HG03460 (cell line): ENCODE measurements around the gene HDAC8.

ENCODE experiments used
- ATAC-seq: cut with Tn5 transposase; IDR thresholded peaks from one replicate; pipeline ENCODE4 v1.9.1; 2021; ENCODE audit not compliant: unreplicated experiment

The HDAC8 gene

DNA sequence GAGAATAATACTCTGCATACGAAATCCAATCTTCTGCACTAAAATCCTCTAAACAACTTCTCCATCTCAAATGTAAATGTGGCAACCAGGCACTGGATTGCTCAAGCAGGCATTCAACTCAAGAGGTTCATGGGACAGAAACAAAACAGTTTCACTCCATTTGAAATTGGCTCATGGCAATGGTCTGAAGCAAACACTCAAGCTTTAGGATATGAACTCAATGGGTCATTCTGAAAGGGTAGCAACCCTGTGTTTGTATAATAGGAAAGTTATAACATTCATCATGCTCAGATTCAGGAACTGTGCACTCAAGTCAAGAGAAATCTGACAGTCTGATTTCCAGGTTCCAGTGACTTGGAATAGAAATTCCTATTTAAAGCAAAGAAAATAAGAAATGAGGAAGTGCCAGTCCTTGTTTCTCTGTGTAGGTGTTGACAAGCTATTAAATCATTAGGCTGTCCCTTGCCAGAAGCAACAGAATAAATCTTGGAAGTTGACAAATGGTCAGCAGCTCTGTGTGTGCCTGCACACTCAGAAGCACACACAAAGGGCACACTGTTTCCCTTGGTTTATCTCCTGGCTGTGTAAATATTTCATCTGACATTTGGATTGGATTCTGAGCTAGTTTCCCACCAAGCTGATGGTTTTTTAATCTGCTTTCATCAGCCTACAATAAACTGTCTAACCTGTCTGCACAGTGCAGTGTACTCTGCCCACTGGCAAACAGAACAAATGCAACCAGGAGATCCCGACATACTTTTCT lies 191.0 kb downstream of the HDAC8 start:
- no peak for ATAC-seq

DNA sequence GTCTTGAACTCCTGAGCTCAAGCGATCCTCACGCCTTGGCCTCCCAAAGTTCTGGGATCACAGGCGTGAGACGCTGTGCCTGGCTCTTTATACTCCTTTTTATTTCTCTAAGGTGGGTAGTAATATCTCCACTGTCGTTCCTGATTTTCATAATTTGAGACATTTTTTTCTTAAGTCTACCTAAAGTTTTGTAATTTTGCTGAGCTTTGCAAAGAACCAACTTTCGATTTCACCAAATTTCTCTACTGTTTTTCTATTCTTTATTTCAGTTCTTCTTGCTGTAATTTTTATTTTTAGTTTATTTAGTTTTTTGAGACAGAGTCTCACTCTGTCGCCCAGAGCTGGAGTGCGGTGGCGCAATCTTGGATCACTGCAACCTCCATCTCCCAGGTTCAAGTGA lies 196.5 kb downstream of the HDAC8 start:
- ATAC-seq, result no peak

DNA sequence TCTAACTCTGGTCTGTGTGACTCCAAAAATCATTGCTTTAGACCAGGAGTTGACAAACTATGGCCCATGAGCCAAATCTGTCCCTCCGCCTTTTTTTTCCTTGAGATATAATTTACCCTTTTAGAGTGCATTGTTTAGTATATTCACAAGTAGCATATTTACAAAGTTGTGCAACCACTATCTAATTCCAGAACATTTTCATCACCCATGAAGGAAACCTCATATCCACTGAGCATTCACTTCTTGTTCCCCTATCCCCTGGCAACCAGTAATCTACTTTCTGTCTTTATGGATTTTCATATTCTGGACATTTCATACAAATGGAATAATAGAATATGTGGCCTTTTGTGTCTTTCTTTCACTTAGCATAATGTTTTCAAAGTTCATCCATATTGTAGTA lies 199.5 kb downstream of the HDAC8 start:
- no peak for ATAC-seq

DNA sequence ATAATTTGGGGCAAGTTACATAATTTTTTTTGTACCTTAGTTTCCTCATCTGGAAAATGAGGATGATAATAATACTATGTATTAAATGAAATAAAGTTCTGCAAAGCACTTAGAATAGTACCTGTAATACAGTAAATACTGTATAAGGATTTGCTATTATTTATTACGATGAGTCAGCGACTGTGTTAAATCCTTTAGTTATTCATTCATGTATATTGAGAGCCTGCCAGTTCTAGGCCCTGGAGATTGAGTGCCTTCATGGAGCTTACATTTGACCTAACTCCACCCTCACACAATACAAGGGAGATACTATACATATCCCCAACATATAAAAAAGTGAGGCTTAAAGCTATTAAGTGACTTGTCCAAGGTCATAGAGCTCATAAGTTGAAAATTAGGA lies 199.9 kb downstream of the HDAC8 start:
- no peak for ATAC-seq

DNA sequence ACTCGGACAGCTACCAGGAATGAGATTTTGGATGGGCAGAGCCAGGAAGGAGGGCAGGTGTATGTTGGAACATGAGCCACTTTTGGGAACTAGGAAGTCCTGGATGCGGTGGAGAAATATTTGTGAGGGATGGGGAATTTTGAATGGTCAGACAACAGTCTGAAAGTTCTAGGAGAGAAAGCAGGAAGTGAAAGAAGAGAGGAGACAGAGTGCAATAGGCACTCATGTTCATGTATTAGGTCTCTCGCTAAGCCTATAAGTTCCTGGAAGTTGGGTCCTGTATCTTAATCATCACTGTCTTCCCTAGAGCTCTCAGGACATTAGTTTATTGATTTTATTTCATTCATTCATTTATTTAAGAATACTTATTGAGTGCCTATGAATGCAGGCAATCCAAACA lies 201.2 kb downstream of the HDAC8 start:
- ATAC-seq, result no peak

DNA sequence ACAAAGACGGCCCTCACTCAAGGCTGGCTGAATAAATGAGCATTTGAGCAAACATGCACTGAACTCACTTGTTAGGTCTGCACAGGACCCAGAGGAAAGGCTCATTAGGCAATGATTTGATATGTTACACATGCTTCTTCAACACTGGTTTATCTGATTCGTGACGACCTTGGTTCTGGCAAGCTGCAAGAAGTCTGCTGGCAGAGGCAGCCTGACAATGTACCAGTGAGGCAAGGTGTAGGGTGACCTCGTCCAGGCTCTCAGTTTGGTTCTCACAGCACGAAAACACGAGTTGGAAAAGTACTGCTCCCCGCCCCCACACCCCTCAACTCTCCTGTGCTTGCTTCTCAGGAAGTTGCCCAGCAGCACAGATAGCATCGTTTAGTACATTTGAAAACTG lies 203.8 kb downstream of the HDAC8 start:
- ATAC-seq, result no peak

DNA sequence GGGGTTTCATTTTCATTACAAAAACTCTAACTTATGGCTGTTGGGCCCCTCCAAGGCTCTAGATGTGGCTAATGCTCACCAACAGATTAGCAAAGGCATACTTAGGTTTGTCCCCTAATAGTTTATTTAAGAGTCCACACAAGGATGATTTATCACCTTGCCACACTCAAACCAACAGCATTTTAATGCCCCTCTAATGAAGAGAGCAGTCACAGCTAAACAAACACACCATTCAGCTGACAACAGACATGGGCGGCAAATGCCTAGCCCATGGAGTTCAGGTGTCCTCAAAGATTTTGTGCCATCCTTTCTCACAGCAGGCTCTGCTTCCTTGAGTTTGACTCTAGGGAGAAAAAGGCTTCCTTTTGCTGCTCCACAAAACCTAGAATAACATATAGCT lies 205.1 kb downstream of the HDAC8 start:
- no peak for ATAC-seq

DNA sequence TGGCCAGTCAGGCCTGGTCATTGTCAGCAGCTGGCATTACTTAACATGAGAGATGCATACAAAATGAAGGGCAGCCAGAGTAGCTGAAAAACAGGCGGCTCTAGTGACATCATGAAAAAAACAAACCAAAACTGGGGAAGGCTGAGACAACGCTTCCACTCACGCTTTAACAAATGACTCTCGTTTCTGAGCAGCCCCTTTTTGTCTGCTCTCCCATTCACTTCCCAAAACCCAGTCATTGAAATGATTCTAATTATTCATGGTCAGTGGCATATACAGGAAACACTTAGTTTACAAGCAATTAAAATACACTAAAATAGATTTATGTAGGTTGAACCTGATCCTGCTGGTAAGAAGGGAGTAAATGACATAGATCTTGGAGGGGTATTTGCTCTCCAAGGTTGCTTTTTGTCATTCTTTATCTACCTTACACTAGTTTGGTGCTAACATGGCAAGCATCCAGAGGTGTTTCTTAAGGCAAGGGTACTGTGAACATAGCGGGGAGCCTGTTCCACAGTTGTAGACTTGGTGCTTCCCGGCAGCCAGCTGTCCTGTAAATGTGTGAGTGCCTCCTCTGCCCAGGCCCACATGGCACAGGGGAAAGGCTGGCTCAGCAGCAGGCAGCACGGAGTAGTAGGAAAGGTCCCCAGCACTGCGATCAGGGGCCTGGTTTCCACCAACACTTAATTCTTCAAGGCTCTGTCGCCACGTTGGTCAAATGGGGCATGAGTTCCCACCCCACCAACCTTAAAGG lies 205.8 kb downstream of the HDAC8 start:
- ATAC-seq, result no peak

DNA sequence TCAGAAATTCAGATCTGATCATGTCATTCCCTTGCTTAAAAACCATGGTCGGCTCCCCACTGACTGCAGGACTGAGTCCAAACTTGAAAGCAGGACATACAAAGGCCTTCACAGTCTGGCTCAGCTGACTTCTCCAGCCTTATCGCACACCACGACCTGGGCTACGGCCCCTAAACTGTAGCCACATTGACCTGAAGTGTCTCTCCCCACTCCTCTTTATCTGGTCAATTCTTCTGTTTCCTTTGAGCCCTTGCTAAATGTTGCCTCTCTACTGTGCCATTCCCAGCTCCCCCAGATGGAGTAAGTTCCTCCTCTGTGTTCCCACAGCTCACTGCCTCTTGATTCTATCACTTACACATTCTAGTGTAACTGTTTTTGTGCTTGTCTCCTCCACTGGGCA lies 206.5 kb downstream of the HDAC8 start:
- ATAC-seq, result no peak

DNA sequence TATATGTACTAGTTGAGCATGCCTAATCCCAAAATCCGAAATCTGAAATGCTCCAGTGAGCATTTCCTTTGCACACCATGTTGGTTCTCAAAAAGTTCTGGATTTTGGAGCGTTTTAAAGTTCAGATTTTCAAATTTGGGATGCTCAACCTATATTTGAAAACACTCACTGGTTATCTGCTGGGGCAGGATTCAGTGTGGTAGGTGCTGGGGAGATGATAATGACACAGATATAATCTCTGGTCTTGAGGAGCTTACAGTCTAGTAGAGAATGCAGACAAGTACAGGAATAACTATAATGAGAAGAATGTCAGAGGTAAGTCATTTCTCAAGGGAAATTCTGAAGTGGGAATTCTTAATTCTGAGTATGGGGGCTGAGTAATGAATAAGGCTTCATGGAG lies 207.5 kb downstream of the HDAC8 start:
- no peak for ATAC-seq

DNA sequence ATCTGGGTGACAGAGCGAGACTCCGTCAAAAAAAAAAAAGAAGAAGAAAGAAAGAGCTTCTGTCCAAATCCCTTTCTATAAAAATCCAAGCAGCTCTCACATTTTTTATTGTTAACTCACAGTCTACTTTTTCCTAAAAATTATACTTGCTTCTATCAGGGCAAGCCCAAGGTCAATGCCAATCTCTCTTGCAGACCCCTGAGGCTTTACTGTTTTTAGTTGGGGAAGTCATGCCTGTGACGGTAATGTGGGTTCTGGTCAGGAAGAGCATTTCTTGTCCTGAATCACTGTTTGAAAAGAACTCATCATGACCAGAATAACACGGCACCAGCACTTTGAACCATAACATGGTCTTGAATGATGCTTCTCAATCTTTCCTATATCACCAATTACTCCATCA lies 212.3 kb downstream of the HDAC8 start:
- ATAC-seq, result no peak

DNA sequence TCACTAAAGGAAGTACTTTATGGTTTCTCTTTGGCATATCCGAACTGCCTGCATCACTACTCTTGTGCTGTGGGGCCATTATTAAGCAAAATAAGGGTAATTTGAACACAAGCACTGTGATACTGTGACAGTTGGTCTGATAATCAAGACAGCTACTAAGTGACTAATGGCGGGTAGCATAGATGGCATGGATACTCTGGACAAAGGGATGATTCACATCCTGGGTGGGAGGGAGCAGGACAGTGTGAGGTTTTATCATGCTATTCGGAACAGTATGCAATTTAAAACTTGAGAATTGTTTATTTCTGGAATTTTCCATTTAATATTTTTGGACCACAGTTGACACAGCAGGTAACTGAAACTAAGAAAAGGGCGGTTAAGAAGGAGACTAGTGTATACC lies 214.3 kb downstream of the HDAC8 start:
- no peak for ATAC-seq

DNA sequence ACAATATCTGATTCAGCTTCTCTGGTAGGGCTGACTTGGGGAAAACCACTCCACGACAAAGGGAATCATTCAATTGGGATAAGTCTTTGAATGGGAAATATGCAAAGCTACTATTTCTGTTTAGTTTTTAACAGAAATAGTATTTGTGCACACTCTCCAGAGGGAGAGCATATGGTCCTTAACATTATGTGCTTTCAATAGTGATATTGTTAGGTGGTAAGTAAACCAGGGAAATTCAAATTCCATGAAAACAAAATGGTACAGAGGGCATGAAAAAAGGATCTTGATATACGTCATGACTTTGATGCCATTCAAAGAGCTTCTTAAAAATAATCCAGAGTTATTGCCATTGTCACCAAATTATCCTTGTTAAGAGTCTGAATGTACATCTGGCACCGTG lies 219.9 kb downstream of the HDAC8 start:
- ATAC-seq, result no peak

DNA sequence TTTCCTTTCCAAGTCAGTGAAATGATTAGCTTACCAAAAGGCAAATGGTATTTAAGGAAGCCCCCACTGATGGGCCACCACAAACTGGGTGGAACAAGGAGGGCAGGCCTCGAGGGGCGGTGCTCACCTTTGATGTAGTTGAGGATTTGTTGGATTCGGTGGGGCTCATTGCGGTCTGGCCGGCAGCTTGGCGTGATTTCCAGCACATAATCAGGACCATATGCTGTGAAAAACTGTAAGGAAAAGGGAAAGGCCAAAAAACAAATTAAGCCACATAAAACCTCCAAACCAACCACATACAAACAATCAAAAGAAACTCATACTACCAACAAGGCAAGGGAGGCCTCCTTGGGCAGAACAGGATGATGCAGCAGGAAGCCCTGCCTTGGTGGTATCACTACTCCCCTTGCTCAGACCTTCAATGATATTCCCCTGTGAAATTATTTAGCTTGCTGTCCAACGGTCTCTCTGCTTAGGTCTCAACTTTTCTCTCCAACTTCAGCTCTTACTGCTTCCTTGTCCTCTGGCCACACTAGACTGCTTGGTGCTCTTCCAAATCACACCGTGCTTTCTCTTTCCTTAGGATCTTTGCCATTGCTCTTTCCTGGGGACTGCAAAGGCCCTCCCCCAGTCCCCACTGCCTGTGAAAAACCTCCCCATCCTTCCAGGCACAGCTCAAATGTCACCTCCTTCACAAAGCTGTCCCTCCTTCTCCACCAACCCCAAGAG lies 220.9 kb downstream of the HDAC8 start:
- ATAC-seq, result no peak

DNA sequence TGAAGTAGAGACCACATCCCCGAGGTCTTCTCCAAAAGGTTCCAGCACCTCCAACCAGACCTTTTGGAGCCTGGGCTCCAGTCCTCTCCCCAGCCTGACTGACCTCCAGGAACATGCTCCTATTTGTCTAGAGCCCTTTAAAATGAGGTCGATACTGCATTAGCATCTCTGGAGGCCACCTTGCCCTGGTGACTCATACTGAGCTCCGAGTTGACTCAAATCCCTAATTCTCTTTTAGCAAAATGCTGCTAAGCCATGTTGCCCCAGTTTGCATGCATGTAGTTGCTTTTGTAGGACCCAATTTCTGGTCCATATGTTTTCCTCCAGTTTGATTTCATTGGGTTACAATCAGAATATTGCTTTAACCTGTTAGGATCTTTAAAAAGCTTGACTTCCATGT lies 223.5 kb downstream of the HDAC8 start:
- ATAC-seq, result no peak

DNA sequence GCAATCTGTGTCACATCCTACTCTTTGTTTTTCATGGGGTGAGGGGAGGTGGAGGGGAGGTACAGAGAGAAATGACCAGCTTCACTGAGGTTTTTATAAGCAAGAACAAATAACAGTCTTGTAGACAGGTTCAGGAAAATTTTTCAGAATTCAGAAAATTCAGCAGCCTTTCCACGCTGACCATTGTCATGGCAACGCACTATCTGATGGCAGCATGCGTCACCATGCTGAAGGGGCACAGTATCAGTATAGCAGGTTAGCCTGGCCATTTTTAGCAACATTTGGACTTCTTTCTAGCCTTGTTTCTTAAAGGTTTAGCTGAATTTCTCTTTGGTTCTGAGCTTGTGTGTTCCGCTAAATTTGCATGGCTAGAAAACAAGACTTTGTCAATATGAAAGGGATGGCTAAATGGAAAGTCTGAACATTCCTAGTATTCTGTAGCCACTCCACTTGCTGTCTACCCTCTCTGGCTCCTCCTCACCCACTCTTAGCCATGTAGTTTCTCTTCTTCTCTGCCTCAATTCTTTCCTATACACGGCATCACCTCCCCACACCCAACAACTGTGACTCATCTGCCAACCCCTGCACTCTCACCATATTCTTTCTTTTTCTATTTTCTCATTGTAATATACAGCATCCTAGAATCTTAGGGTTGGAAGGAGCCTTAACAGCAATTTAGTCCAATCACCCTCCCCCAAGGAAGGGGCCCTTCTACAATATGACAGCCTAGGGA lies 224.2 kb downstream of the HDAC8 start:
- no peak for ATAC-seq

DNA sequence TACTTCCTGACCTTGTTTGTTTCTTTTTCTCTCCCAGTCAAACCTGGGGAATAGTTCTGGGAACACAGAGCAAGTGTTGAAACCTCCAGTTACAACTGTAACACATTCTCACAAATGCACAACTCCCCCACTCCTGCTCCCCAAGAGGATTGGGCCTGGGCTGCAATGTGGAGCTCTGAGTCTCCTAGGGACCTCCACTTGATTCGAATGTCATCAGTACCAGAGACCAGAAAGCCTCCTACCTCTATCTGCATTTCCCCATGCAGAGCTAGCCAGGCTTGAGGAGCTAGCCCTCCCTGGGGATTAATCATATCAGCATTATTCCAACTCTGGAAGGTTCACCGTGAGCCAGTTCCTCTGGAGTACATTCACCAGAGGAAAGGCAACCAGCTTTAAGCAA lies 225.3 kb downstream of the HDAC8 start:
- ATAC-seq, result no peak

DNA sequence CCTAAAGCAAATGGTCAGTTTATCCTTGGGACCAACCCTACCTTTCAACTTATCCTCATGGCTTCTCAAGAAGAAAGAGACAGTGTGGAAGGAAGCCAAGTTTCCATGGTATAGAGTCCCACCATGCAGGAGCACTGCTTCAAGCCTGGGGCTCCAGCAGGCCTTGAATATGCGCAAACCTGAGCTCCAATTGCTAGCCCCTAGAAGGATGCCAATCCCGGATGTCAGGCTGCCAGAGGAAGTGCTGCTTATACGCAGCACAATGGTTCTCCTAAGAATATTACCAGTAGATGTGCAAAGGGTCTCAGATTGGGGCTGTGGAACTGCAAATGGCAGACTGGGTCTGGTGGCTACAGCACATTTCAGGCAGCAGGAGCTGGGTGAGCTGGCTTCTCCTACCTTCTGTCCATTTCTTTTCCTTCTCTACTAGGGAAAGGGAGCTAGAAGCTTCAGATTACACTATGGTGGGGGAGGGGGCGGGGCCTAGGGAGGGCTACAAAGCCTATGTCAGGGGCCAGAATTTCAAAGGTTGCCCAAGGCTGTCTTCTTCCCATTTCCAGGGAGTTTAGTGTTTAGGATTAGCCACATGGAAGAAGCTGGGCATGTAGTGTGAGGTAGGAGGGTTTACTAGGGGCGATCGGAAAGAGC lies 226.2 kb downstream of the HDAC8 start:
- ATAC-seq, result no peak

DNA sequence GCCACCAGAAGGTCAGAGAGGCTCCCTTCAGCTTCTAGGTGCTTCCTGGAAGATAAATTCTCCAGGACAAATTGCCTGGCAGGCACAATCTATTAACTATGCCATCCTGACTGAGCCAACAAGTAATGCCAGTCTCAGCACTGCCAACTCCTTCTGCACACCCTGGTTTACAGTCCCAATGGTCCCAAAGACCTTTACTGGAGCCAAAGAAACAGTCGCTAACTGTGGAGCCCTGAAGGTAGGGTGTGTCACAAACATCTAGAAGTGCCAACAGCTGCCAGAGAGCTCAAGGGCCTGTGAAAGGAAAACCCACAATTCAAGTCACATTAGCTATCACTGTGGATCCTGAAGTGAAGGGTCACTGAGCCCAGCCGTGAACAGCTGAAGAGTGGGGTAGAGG lies 232.0 kb downstream of the HDAC8 start:
- ATAC-seq, result no peak

DNA sequence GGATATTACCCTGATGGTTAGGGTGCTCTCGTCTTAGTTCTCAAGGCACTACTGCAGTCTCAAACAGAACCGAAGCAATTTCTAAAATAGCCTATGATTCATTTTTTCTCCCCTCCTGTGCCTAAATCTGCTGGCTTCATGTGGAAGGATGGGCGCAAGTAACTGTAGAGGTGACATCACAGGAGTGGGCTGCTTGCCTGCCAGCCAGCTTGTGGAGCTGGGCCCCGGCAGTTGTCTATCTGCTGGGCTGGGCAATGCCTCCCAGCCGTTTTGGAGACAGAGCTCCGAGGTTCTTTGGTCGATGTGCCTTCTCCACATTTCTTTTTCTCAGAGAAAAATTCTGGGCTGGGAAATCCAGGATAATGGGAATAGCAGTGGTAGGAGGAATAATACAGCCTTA lies 232.6 kb downstream of the HDAC8 start:
- ATAC-seq, result no peak

DNA sequence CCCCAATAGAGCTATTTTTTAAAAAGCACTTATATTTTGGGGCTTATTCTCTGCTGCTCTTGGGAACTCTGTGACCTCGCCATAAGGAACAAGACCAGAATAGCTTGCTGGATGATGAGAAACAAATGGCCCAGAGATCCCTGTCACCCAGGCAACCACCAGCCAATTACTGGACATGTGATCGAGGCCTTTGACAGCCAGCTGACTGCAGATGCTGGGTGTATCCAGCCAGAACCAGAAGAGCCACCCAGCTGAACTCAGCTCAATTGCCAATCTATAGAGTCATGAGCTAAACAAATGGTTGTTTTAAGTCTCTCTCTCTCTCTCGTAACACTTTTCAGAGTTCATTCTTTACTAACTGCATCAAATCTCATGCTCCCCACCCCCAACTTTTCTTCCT lies 242.5 kb downstream of the HDAC8 start:
- ATAC-seq, result no peak
